Activated T-cell treated with anti-CD3 and anti-CD28 coated beads, Interleukin-2, amount 50 U/mL, for 72 hours (primary cell): ENCODE data around the gene THSD4. TPM values are rescaled to one million over a fixed set of nuclear protein-coding genes. Genes with fewer than 3 reads are reported as not detected.

ENCODE experiments used
- ATAC-seq, 2 donors: fragments of 150-1000 bp; cut with Tn5 transposase; replicated peaks in 1 of 2; 2 replicates each; pipeline ENCODE4 v1.10.0; 2021; ENCODE audit warnings: moderate library complexity in 2 of 2, mild to moderate bottlenecking in 1 of 2
- DNase-seq, 2 donors: peaks; one replicate each; pipeline ENCODE4 v3.0.0; 2021 to 2022; ENCODE audit warnings: mixed read lengths in 1 of 2
- H3K27ac Mint-ChIP-seq: one replicate; pipeline ENCODE4 v1.8.0; 2022; ENCODE audit warnings: mild to moderate bottlenecking, moderate library complexity, mixed read lengths
- H3K27me3 Mint-ChIP-seq: one replicate; pipeline ENCODE4 v1.8.0; 2022; ENCODE audit warnings: low read depth, mixed read lengths
- H3K36me3 Mint-ChIP-seq, 2 donors: one replicate each; pipeline ENCODE4 v1.8.0; 2022; ENCODE audit warnings: mixed read lengths in 2 of 2, mild to moderate bottlenecking in 1 of 2; ENCODE audit not compliant: insufficient read depth in 2 of 2
- H3K4me1 Mint-ChIP-seq: one replicate; pipeline ENCODE4 v1.8.0; 2022; ENCODE audit warnings: low read depth, mixed read lengths
- H3K4me3 Mint-ChIP-seq, 2 donors: one replicate each; pipeline ENCODE4 v1.8.0; 2022; ENCODE audit warnings: mild to moderate bottlenecking in 2 of 2, mixed read lengths in 2 of 2, moderate library complexity in 2 of 2
- H3K9me3 Mint-ChIP-seq, 2 donors: one replicate each; pipeline ENCODE4 v1.8.0; 2022; ENCODE audit warnings: mixed read lengths in 2 of 2
- total RNA-seq, 2 donors: library from RNA; stranded (reverse); gene quantifications; one replicate each; pipeline ENCODE4 v1.2.3, GENCODE V29; 2022

The THSD4 gene
- total RNA-seq, 2 donors from 2014 or later = not detected

GRCh38 chr15:71444866-71445590, 329.8 kb downstream of the THSD4 start:
- Mint-ChIP-seq H3K4me3 (no peak overlapping the region), H3K27me3 (no peaks in the 10 kb centered on the region), H3K9me3 (no peaks in the 10 kb centered on the region), H3K36me3 (no peaks in the 10 kb centered on the region), H3K4me1 (no peaks in the 10 kb centered on the region), H3K27ac (no peak overlapping the region)
- ATAC-seq (no peak), DNase-seq (no peak)

- ATAC-seq (no peak), DNase-seq (no peak)
- H3K36me3 Mint-ChIP-seq = no peaks in the 10 kb centered on the region
- H3K4me3 Mint-ChIP-seq = no peak overlapping the region
- no peak overlapping the region for H3K27ac Mint-ChIP-seq
- H3K4me1 Mint-ChIP-seq = no peaks in the 10 kb centered on the region
- no peaks in the 10 kb centered on the region for H3K27me3 Mint-ChIP-seq
- no peaks in the 10 kb centered on the region for H3K9me3 Mint-ChIP-seq
Observed at GRCh38 chr15:71447328-71448250, 332.3 kb downstream of the THSD4 start.

DNA sequence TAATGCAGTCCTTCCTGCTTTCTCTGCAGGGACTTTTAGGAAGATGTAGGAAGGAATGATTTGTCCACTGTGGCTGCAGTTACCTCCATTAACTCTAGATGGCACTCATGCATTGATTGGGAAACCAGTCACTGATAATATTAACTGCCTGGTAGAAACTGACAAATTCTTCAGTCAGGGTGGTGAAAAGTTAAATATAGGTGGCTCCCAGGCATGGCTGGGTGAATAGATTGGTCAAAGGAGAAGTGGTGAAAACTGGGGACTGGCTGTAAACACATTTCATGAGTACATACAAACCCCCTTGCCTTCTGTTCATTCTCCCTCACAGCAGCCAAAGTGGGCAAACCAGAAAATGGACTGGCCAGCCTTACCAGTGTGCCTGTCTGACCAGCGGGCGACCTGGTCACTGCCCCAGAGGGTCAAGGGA, 333.4 kb downstream of the THSD4 start:
- H3K27ac Mint-ChIP-seq = no peak overlapping the region
- no peak for ATAC-seq

DNA sequence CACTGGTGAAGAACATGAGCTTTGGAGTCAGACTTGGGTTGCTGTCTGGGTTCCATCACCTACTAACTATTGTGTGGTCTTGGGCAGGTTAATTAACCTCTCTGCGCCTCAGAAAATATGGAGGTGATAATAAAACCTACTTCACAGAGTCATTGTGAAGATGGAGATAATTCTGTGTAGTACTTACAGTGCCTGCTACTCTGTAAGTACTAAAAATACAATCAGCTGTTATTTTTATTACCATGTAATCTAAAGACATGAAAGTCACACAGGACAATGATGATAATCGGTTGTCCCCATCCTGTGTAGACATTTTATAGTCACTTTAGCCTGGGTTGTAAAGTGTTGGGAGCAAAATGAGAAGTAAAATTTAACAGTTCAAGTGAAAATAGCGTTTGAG, 334.1 kb downstream of the THSD4 start:
- Mint-ChIP-seq H3K4me3 (no peak overlapping the region), H3K27ac (no peak overlapping the region), H3K27me3 (no peaks in the 10 kb centered on the region), H3K4me1 (no peaks in the 10 kb centered on the region), H3K9me3 (no peaks in the 10 kb centered on the region), H3K36me3 (no peaks in the 10 kb centered on the region)
- DNase-seq (no peak), ATAC-seq (no peak)

More for the DNA sequence above, 333.4 kb downstream of the THSD4 start:
- H3K4me3 Mint-ChIP-seq = no peak overlapping the region
- no peaks in the 10 kb centered on the region for H3K27me3 Mint-ChIP-seq
- H3K9me3 Mint-ChIP-seq = no peaks in the 10 kb centered on the region
- no peak for DNase-seq
- no peaks in the 10 kb centered on the region for H3K36me3 Mint-ChIP-seq
- no peaks in the 10 kb centered on the region for H3K4me1 Mint-ChIP-seq

- no peaks in the 10 kb centered on the region for H3K9me3 Mint-ChIP-seq
- H3K4me1 Mint-ChIP-seq = no peaks in the 10 kb centered on the region
- no peak overlapping the region for H3K4me3 Mint-ChIP-seq
- ATAC-seq (no peak), DNase-seq (no peak)
- no peaks in the 10 kb centered on the region for H3K27me3 Mint-ChIP-seq
- H3K27ac Mint-ChIP-seq = no peak overlapping the region
- H3K36me3 Mint-ChIP-seq = no peaks in the 10 kb centered on the region
Observed at GRCh38 chr15:71449956-71450355, 334.7 kb downstream of the THSD4 start.

- Mint-ChIP-seq H3K27ac (no peak overlapping the region), H3K4me1 (no peaks in the 10 kb centered on the region), H3K4me3 (no peak overlapping the region), H3K9me3 (no peaks in the 10 kb centered on the region), H3K36me3 (no peaks in the 10 kb centered on the region), H3K27me3 (no peaks in the 10 kb centered on the region)
- ATAC-seq = no peak
- DNase-seq = no peak
Observed at GRCh38 chr15:71451130-71451529, 335.9 kb downstream of the THSD4 start.

DNA sequence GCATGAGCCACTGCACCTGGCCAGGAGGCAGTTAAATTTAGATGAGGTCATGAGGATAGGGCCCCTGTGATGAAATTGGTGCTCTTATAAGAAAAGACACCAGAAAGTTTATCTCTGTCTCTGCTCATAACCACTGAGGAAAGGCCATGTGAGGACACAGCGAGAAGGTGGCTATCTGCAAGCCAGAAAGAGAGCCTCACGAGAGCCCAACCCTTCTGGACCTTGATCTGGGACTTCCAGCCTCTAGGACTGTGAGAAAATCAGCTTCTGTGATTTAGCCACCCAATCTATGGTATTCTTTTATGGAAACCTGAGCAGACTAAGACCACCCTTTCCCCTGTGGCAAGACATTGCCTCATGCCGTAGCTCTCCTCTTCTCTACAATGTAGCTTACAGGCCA, 337.6 kb downstream of the THSD4 start:
- H3K4me1 Mint-ChIP-seq = no peaks in the 10 kb centered on the region
- H3K4me3 Mint-ChIP-seq = no peak overlapping the region
- ATAC-seq = no peak
- H3K9me3 Mint-ChIP-seq = no peaks in the 10 kb centered on the region
- no peak for DNase-seq
- no peaks in the 10 kb centered on the region for H3K36me3 Mint-ChIP-seq
- H3K27ac Mint-ChIP-seq = no peak overlapping the region
- H3K27me3 Mint-ChIP-seq = no peaks in the 10 kb centered on the region

GRCh38 chr15:71454462-71454996, 339.3 kb downstream of the THSD4 start:
- Mint-ChIP-seq H3K36me3 (no peaks in the 10 kb centered on the region), H3K27ac (no peak overlapping the region), H3K4me1 (no peaks in the 10 kb centered on the region), H3K27me3 (no peaks in the 10 kb centered on the region), H3K9me3 (no peaks in the 10 kb centered on the region), H3K4me3 (no peak overlapping the region)
- no peak for ATAC-seq
- no peak for DNase-seq

DNA sequence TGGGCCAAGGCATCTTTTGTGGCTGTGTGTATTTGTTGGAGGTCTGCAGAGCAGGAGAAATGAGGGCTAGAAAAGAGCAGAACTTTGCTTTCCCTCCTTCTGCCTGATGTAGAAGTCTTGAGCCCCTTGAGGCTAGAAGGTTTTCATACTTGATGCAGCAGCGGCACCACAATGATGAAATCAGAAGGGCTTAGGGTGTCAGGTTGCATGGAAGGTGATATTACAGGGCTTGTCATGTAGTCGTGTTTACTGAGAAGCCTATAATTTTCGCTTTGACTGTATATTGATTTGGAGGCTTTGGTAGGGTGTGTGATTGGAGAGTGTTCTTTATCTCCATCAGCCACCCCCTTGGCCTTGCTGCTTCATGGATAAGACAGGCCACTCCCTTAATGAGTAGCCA, 339.8 kb downstream of the THSD4 start:
- Mint-ChIP-seq H3K4me1 (no peaks in the 10 kb centered on the region), H3K9me3 (no peaks in the 10 kb centered on the region), H3K4me3 (no peak overlapping the region), H3K27ac (no peak overlapping the region), H3K27me3 (no peaks in the 10 kb centered on the region), H3K36me3 (no peaks in the 10 kb centered on the region)
- no peak for DNase-seq
- no peak for ATAC-seq

DNA sequence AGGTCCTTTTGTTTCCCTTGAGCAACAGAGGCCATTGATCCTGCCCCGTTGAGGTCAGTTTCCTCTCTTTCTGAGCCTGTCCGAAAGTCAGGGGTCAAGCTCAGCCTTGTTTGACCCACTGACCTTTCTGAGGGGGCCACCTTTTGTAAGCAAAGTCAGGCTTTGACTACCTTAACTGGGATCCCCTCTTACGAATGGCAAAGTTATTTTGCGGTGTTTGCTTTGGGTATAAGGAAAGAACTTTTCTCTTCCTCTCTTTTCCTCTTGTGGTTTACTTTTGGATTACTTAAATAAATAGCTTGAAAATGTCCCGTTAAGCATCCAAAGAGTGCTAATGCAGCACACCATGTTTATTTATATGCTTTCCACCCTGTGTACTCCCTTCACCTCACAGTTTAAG, 340.6 kb downstream of the THSD4 start:
- Mint-ChIP-seq H3K27me3 (no peaks in the 10 kb centered on the region), H3K36me3 (no peaks in the 10 kb centered on the region)

DNA sequence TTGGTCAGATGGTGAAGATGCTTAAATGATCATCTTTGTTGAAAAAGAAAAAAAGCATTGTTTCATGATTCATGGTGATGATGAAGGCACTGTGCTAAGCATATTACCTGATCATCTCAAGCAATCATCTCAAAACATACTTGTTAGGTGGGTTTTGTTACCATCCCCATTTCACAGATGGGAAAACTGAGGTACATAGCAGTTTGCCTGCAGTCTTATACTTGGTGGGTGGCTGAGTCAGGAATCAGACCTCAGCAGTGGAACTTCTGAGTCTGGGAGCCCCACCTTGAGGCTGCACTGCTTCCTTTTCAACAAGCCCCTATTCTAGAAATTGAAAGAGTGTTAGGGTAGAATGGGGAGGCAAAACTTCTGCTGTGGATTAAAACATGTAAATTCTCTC, 341.1 kb downstream of the THSD4 start:
- H3K27ac Mint-ChIP-seq = no peak overlapping the region
- no peaks in the 10 kb centered on the region for H3K27me3 Mint-ChIP-seq
- no peaks in the 10 kb centered on the region for H3K36me3 Mint-ChIP-seq

More for the DNA sequence above, 340.6 kb downstream of the THSD4 start:
- H3K4me1 Mint-ChIP-seq = no peaks in the 10 kb centered on the region
- DNase-seq = no peak
- H3K27ac Mint-ChIP-seq = no peak overlapping the region
- no peaks in the 10 kb centered on the region for H3K9me3 Mint-ChIP-seq
- no peak overlapping the region for H3K4me3 Mint-ChIP-seq
- ATAC-seq = no peak

GRCh38 chr15:71456811-71457210, 341.5 kb downstream of the THSD4 start:
- Mint-ChIP-seq H3K36me3 (no peaks in the 10 kb centered on the region), H3K4me1 (no peaks in the 10 kb centered on the region), H3K27ac (no peak overlapping the region), H3K4me3 (no peak overlapping the region), H3K9me3 (no peaks in the 10 kb centered on the region), H3K27me3 (no peaks in the 10 kb centered on the region)
- ATAC-seq (no peak), DNase-seq (no peak)

More for the DNA sequence above, 341.1 kb downstream of the THSD4 start:
- Mint-ChIP-seq H3K9me3 (no peaks in the 10 kb centered on the region), H3K4me1 (no peaks in the 10 kb centered on the region), H3K4me3 (no peak overlapping the region)
- DNase-seq = no peak
- ATAC-seq = no peak

DNA sequence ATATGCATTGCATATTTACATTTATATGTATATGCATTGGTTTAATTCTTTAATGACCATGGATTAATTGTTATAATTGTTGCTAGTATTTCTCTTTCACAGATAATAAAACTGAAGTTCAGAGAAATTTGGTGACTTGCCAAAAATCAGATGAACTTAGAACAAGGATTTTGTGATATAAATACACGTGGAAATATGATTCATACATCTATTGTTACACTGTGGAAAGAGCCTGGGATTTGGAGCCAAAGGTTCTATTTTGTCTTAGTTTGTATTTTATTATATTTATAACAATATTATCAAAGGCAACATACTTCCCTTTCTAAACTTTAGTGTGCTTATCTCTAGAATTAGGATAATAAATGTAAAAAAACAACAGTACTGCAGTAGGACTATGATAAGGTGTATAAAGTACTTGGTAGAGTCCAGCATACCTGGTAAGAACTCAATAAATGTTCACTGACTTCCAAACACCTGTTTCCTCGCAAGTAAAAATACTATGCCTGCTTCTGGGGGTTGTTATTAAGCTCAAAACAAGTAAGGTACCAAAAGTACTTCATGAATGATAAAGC, 342.9 kb downstream of the THSD4 start:
- ATAC-seq = no peak
- no peak for DNase-seq
- no peaks in the 10 kb centered on the region for H3K9me3 Mint-ChIP-seq
- no peaks in the 10 kb centered on the region for H3K4me1 Mint-ChIP-seq
- no peaks in the 10 kb centered on the region for H3K27me3 Mint-ChIP-seq
- no peak overlapping the region for H3K4me3 Mint-ChIP-seq
- H3K27ac Mint-ChIP-seq = no peak overlapping the region
- no peaks in the 10 kb centered on the region for H3K36me3 Mint-ChIP-seq
